SK-N-SH treated with all-trans-retinoic acid at 6 μM for 48 hours (cell line): ENCODE results near the gene HHAT.

Experiments used
- ATAC-seq: fragments of 200-7000 bp; cut with Tn5 transposase; 3 replicates; pipeline ENCODE4 v1.9.1; 2020; ENCODE audit warnings: mild to moderate bottlenecking, moderate library complexity
- ARNTL ChIP-seq: fragments of 450-650 bp; formaldehyde crosslinking; IDR thresholded peaks from 2 replicates; pipeline ENCODE4 v1.5.0; 2020; ENCODE audit warnings: low read depth, mild to moderate bottlenecking, moderate library complexity, borderline replicate concordance
- CSDC2 ChIP-seq: fragments of 250-450 bp; sonication (Bioruptor Pico); IDR thresholded peaks from 2 replicates; pipeline ENCODE4 v1.5.0; 2020; ENCODE audit warnings: mild to moderate bottlenecking, moderate library complexity
- ESRRG ChIP-seq: fragments of 250-450 bp; sonication (Bioruptor Pico); IDR thresholded peaks from 2 replicates; pipeline ENCODE4 v1.6.1; 2021; ENCODE audit warnings: mild to moderate bottlenecking
- OSR1 ChIP-seq: fragments of 250-450 bp; sonication (Bioruptor Pico); IDR thresholded peaks from 2 replicates; pipeline ENCODE4 v1.8.0; 2022; ENCODE audit warnings: moderate library complexity, mild to moderate bottlenecking, inconsistent platforms
- PPARA ChIP-seq: fragments of 250-450 bp; sonication (Bioruptor Pico); IDR thresholded peaks from 2 replicates; pipeline ENCODE4 v1.5.0; 2020; ENCODE audit warnings: mild to moderate bottlenecking, borderline replicate concordance
- RARB ChIP-seq: fragments of 250-450 bp; sonication (Bioruptor Pico); IDR thresholded peaks from 2 replicates; pipeline ENCODE4 v1.8.0; 2021; ENCODE audit warnings: mild to moderate bottlenecking, moderate library complexity
- SNAI2 ChIP-seq: fragments of 250-450 bp; sonication (Bioruptor Pico); IDR thresholded peaks from 2 replicates; pipeline ENCODE4 v1.5.0; 2020; ENCODE audit warnings: mild to moderate bottlenecking, moderate library complexity
- TCF4 ChIP-seq: fragments of 250-450 bp; sonication (Bioruptor Pico); IDR thresholded peaks from 2 replicates; pipeline ENCODE4 v1.8.0; 2021; ENCODE audit warnings: mild to moderate bottlenecking, moderate library complexity, borderline replicate concordance
- TOX ChIP-seq: fragments of 250-450 bp; sonication (Bioruptor Pico); IDR thresholded peaks from 2 replicates; pipeline ENCODE4 v1.8.0; 2021; ENCODE audit warnings: mild to moderate bottlenecking, moderate library complexity, borderline replicate concordance
- ZC3H10 ChIP-seq: fragments of 250-450 bp; sonication (Bioruptor Pico); IDR thresholded peaks from 2 replicates; pipeline ENCODE4 v1.5.1; 2021; ENCODE audit warnings: mild to moderate bottlenecking, moderate library complexity
- ZFP3 ChIP-seq: fragments of 250-450 bp; sonication (Bioruptor Pico); IDR thresholded peaks from 2 replicates; pipeline ENCODE4 v1.5.0; 2020; ENCODE audit warnings: mild to moderate bottlenecking, moderate library complexity
- ZFP30 ChIP-seq: fragments of 450-650 bp; formaldehyde crosslinking; IDR thresholded peaks from 2 replicates; pipeline ENCODE4 v1.5.0; 2022; ENCODE audit warnings: mild to moderate bottlenecking, moderate library complexity
- ZNF565 ChIP-seq: fragments of 450-650 bp; formaldehyde crosslinking; conservative IDR thresholded peaks from 2 replicates; pipeline ENCODE4 v1.5.0; 2020; ENCODE audit warnings: low read depth, mild to moderate bottlenecking, moderate library complexity
- ZNF70 ChIP-seq: fragments of 450-650 bp; formaldehyde crosslinking; IDR thresholded peaks from 2 replicates; pipeline ENCODE4 v1.5.0; 2020; ENCODE audit warnings: mild to moderate bottlenecking, moderate library complexity
- ZNF8 ChIP-seq: fragments of 450-650 bp; formaldehyde crosslinking; IDR thresholded peaks from 2 replicates; pipeline ENCODE4 v1.5.0; 2020; ENCODE audit warnings: mild to moderate bottlenecking, moderate library complexity
- TF ChIP-seq, protein P1 (sequence below): fragments of 250-450 bp; sonication (Bioruptor Pico); IDR thresholded peaks from 2 replicates; pipeline ENCODE4 v1.8.0; 2021; ENCODE audit warnings: low read depth, mild to moderate bottlenecking, moderate library complexity, borderline replicate concordance
- TF ChIP-seq, protein P2 (sequence below): fragments of 250-450 bp; sonication (Bioruptor Pico); IDR thresholded peaks from 2 replicates; pipeline ENCODE4 v1.5.0; 2020; ENCODE audit warnings: mild to moderate bottlenecking, moderate library complexity
- TF ChIP-seq, protein P3 (sequence below): fragments of 250-450 bp; sonication (Bioruptor Pico); IDR thresholded peaks from 2 replicates; pipeline ENCODE4 v1.5.1; 2020; ENCODE audit warnings: low read depth, mild to moderate bottlenecking, moderate library complexity
- TF ChIP-seq, protein P4 (sequence below): fragments of 250-450 bp; sonication (Bioruptor Pico); IDR thresholded peaks from 2 replicates; pipeline ENCODE4 v1.5.1; 2021; ENCODE audit warnings: mild to moderate bottlenecking, moderate library complexity

HHAT gene

DNA sequence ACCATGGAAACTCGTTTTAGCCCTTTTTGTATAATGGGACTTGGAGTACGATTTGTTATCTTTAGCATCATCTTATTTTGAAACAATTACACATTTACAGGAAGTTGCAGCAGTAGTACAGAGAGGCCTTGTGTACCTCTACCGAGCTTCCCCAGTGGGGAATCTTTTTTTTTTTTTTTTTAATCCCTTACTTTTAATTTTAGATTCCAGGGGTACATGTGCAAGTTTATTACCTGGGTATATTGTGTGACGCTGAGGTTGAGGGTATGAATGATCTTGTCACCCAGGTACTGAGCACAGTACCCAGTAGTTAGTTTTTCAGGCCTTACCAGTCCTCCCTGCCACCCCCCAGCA lies 45.9 kb downstream of the HHAT start:
- ATAC-seq = no peak
- TF ChIP-seq, protein P1, sequence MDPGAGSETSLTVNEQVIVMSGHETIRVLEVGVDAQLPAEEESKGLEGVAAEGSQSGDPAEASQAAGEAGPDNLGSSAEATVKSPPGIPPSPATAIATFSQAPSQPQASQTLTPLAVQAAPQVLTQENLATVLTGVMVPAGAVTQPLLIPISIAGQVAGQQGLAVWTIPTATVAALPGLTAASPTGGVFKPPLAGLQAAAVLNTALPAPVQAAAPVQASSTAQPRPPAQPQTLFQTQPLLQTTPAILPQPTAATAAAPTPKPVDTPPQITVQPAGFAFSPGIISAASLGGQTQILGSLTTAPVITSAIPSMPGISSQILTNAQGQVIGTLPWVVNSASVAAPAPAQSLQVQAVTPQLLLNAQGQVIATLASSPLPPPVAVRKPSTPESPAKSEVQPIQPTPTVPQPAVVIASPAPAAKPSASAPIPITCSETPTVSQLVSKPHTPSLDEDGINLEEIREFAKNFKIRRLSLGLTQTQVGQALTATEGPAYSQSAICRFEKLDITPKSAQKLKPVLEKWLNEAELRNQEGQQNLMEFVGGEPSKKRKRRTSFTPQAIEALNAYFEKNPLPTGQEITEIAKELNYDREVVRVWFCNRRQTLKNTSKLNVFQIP (CRISPR knock-in tag) = no peak
- no peak for TF ChIP-seq ZNF70 (CRISPR knock-in tag)
- no peak for TF ChIP-seq ZFP3
- no peak for TF ChIP-seq OSR1 (CRISPR knock-in tag)
- no peak for TF ChIP-seq TCF4 (CRISPR knock-in tag)
- no peak for TF ChIP-seq ZNF8 (CRISPR knock-in tag)
- TF ChIP-seq PPARA = no peak
- TF ChIP-seq, protein P2, sequence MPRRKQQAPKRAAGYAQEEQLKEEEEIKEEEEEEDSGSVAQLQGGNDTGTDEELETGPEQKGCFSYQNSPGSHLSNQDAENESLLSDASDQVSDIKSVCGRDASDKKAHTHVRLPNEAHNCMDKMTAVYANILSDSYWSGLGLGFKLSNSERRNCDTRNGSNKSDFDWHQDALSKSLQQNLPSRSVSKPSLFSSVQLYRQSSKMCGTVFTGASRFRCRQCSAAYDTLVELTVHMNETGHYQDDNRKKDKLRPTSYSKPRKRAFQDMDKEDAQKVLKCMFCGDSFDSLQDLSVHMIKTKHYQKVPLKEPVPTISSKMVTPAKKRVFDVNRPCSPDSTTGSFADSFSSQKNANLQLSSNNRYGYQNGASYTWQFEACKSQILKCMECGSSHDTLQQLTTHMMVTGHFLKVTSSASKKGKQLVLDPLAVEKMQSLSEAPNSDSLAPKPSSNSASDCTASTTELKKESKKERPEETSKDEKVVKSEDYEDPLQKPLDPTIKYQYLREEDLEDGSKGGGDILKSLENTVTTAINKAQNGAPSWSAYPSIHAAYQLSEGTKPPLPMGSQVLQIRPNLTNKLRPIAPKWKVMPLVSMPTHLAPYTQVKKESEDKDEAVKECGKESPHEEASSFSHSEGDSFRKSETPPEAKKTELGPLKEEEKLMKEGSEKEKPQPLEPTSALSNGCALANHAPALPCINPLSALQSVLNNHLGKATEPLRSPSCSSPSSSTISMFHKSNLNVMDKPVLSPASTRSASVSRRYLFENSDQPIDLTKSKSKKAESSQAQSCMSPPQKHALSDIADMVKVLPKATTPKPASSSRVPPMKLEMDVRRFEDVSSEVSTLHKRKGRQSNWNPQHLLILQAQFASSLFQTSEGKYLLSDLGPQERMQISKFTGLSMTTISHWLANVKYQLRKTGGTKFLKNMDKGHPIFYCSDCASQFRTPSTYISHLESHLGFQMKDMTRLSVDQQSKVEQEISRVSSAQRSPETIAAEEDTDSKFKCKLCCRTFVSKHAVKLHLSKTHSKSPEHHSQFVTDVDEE (CRISPR knock-in tag) = no peak
- TF ChIP-seq, protein P3, sequence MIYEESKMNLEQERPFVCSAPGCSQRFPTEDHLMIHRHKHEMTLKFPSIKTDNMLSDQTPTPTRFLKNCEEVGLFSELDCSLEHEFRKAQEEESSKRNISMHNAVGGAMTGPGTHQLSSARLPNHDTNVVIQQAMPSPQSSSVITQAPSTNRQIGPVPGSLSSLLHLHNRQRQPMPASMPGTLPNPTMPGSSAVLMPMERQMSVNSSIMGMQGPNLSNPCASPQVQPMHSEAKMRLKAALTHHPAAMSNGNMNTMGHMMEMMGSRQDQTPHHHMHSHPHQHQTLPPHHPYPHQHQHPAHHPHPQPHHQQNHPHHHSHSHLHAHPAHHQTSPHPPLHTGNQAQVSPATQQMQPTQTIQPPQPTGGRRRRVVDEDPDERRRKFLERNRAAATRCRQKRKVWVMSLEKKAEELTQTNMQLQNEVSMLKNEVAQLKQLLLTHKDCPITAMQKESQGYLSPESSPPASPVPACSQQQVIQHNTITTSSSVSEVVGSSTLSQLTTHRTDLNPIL = no peak
- TF ChIP-seq ARNTL = no peak

DNA sequence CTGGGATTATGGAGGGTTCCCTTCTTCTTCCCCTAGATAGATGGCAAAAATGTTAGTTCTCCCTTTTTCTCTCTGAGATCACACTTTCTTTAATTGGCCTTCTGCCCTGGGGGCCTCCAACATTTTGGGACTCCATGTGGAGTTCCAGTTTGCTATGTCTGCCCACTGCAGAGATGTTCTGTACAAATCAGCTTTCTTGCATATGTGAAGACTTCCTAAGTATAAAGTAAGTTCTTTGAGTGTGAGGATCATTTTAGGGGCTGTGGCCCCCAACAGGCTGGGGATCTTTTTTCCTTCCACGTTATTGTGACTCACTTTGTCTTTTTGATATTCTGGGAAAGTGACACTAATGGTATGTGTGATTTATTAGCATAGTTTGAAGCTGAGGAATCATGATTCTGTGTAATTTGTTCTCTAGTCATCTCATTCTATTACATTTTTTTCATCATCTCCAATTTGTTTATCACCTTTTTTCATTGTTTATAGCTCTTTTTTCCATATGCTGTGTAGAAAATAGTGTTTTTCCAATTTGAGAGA lies 48.2 kb downstream of the HHAT start:
- TF ChIP-seq ZC3H10 (CRISPR knock-in tag) = peak; percentile 47; the same call in 1 of the 2 replicates
- peak; percentile 87 for TF ChIP-seq TOX (CRISPR knock-in tag)
- TF ChIP-seq CSDC2 (CRISPR knock-in tag) = no peak
- TF ChIP-seq RARB = peak; percentile 29; the same call in 1 of the 2 replicates
- peak; percentile 8 for ATAC-seq

DNA sequence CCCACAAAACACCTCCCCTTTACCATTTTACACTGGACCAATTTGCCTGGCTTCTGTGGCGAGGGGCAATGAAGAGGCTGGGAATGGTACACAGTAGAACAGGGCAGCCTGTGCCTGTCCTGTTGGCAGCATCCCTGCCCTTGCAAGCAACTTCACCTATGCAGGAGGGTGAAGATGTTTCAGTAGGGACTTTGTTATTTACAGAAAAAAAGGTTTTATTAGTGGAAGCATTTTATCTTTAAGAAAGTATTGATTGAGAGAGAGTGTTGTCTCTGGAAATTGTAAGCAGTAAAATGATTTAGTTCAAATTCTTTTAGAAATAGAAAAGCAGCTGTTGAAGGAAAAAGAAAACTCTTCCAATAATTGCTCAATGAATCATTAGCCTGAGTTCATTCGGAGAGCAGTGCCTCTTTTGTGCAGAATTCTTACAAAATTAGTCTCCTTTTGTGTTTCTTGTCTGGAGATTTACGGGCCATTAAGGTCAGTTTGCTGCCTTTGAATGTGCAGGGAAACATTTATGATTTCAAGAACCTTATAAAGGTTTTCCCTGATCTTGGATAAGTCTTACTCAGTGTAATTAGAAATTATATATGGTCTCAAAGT lies 49.1 kb downstream of the HHAT start:
- ATAC-seq = peak; percentile 29; the same call in 2 of the 3 replicates
- TF ChIP-seq, protein P3 = no peak
- TF ChIP-seq, protein P4, sequence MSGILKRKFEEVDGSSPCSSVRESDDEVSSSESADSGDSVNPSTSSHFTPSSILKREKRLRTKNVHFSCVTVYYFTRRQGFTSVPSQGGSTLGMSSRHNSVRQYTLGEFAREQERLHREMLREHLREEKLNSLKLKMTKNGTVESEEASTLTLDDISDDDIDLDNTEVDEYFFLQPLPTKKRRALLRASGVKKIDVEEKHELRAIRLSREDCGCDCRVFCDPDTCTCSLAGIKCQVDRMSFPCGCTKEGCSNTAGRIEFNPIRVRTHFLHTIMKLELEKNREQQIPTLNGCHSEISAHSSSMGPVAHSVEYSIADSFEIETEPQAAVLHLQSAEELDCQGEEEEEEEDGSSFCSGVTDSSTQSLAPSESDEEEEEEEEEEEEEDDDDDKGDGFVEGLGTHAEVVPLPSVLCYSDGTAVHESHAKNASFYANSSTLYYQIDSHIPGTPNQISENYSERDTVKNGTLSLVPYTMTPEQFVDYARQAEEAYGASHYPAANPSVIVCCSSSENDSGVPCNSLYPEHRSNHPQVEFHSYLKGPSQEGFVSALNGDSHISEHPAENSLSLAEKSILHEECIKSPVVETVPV = no peak
- no peak for TF ChIP-seq ZNF8 (CRISPR knock-in tag)
- TF ChIP-seq ZNF70 (CRISPR knock-in tag) = no peak
- no peak for TF ChIP-seq ESRRG (CRISPR knock-in tag)
- peak; percentile 64 for TF ChIP-seq ZC3H10 (CRISPR knock-in tag)
- TF ChIP-seq SNAI2 (CRISPR knock-in tag) = no peak
- TF ChIP-seq OSR1 (CRISPR knock-in tag) = 0 out of 2 replicates have a peak, but pooled peaks have one; percentile 37
- TF ChIP-seq, protein P1 (CRISPR knock-in tag) = no peak; the same call in 1 of the 2 replicates
- TF ChIP-seq ZNF565 = no peak
- TF ChIP-seq ZFP30 (CRISPR knock-in tag) = no peak
- no peak for TF ChIP-seq ZFP3
- TF ChIP-seq, protein P2 (CRISPR knock-in tag) = no peak
- no peak for TF ChIP-seq TOX (CRISPR knock-in tag)
- TF ChIP-seq, all 23 proteins: peak for 2
